ENCODE results near the gene C2CD4A. TPM values are rescaled to one million over a fixed set of nuclear protein-coding genes. Genes with fewer than 3 reads are reported as not detected.

C2CD4A gene
- total and polyA plus RNA-seq, 2 donors (not counting 3 experiments of a cell fraction or from before 2014, with no cell fraction given), result 0.33 to 0.46 TPM

DNA sequence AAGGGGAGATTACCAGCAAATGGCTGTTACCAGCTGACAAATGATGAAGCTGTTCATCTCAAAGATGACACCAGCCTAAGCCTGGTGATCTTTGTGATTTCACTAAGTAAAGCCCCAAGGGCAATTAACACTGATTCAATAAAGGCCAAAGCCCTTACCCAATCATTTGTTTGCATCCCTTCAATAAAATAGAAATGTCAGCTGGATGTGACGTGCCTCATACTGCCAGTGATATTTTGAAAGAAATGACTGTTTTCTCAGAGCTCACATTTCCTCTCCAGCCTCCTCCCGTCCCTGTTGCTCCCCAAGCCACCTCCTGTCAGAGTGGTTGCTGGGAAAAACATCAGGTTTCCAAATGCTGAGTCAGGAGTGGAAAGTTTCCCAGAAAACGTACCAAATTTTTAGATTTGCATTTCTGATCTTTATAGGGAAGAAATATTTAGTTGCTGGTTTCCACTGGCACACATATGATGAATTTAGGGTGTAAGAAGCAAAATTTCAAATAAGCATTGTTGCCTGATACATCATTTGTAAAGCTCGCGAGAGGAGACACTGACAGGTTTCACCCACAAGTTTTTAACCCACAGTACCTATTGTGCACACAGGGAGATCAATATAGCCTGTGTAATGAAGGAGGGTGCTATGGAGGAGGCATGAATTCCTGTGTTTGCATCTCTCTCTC is 21.0 kb downstream of the C2CD4A start:
- Histone ChIP-seq H3K9me1 (replicated peaks; ENCODE audit: control insufficient read depth, extremely low read depth, insufficient read depth, low read length) (no peaks in the 10 kb centered on the region), H3K9ac (replicated peaks; ENCODE audit: extremely low read depth, insufficient read depth, low read length) (no peak overlapping the region), H3K4me2 (ENCODE audit: insufficient read depth, low read length) (no peak overlapping the region), H4K20me1 (replicated peaks; ENCODE audit: control insufficient read depth, extremely low read depth, insufficient read depth, low read length) (no peaks in the 10 kb centered on the region), H3K4me3 (replicated peaks in 1 of 3; ENCODE audit: insufficient read depth in 1 of 3, low read depth in 1 of 3, low read length in 3 of 3) (no peak overlapping the region), H3K36me3 (ENCODE audit: control insufficient read depth in 2 of 2, extremely low read depth in 1 of 2, insufficient read depth in 2 of 2, low read length in 2 of 2) (no peaks in the 10 kb centered on the region), H3K4me1 (ENCODE audit: control insufficient read depth, extremely low read depth, insufficient read depth, low read length) (peaks cover 17% of the 10 kb centered on the region), H3K27me3 (ENCODE audit: control insufficient read depth in 2 of 2, insufficient read depth in 2 of 2, low read length in 2 of 2) (no peaks in the 10 kb centered on the region), H3K27ac (ENCODE audit: insufficient read depth, low read depth, low read length) (no peak overlapping the region), H3K9me3 (replicated peaks; ENCODE audit: control insufficient read depth, insufficient read depth, low read length) (no peaks in the 10 kb centered on the region), H2AFZ (ENCODE audit: low read depth, low read length) (peak overlapping the region; percentile 10), H3K79me2 (ENCODE audit: control insufficient read depth, insufficient read depth, low read length) (no peaks in the 10 kb centered on the region)
- peak; percentile 90 for DNase-seq (ENCODE audit: low read depth, low spot score)
- dilution Hi-C loops (cut with MboI; ENCODE audit: extremely low pct_ligation_motif_present, low sequenced_read_pairs), result no loop called here
- intact Hi-C loops (cut with micrococcal nuclease), result no loop called here
- TF ChIP-seq GATA2 (IDR thresholded peaks at IDR 0.05; ENCODE audit: insufficient read depth, insufficient read length, low read depth, low read length), result no peak
- ChIA-PET POLR2A (interaction anchor here (1.9 kb wide), 1 partner anchor 77 kb away, joined by 6 read pairs; the partner anchor contains the start of gene C2CD4B), CTCF (interaction anchor here (1.2 to 2.8 kb wide), 10 partner anchors 9 to 219 kb away, joined by 4 to 12 read pairs (median 6); partner anchors contain the start of gene VPS13C)
- BruUV-seq (replicated peaks), result no TSS peak
- peak; percentile 80 for FAIRE-seq

DNA sequence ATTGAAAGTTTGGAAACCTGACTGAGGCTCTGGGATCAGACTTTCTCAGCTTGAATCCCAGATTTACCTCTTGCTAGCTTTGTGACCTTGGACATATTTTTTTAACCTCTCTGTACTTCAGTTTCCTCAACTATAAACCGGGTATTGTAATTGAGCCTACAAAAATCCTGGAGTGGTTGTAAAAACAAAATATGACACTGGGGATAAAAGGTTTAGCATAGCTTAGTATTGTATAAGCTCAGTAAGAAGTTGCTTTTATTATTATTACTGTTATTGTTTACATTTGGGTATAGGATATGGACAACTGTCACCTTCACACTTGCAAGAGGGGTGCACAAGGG is 21.5 kb downstream of the C2CD4A start:
- intact Hi-C loops (cut with micrococcal nuclease) (no loop called here), dilution Hi-C loops (cut with MboI; ENCODE audit: extremely low pct_ligation_motif_present, low sequenced_read_pairs) (no loop called here)
- Histone ChIP-seq H3K27ac (ENCODE audit: insufficient read depth, low read depth, low read length) (no peak overlapping the region), H2AFZ (ENCODE audit: low read depth, low read length) (peak overlapping the region; percentile 10), H3K9me1 (replicated peaks; ENCODE audit: control insufficient read depth, extremely low read depth, insufficient read depth, low read length) (no peaks in the 10 kb centered on the region), H3K9me3 (replicated peaks; ENCODE audit: control insufficient read depth, insufficient read depth, low read length) (no peaks in the 10 kb centered on the region), H3K4me3 (replicated peaks in 1 of 3; ENCODE audit: insufficient read depth in 1 of 3, low read depth in 1 of 3, low read length in 3 of 3) (no peak overlapping the region), H3K36me3 (ENCODE audit: control insufficient read depth in 2 of 2, extremely low read depth in 1 of 2, insufficient read depth in 2 of 2, low read length in 2 of 2) (no peaks in the 10 kb centered on the region), H3K79me2 (ENCODE audit: control insufficient read depth, insufficient read depth, low read length) (no peaks in the 10 kb centered on the region), H3K27me3 (ENCODE audit: control insufficient read depth in 2 of 2, insufficient read depth in 2 of 2, low read length in 2 of 2) (no peaks in the 10 kb centered on the region), H3K4me1 (ENCODE audit: control insufficient read depth, extremely low read depth, insufficient read depth, low read length) (peaks cover 17% of the 10 kb centered on the region), H4K20me1 (replicated peaks; ENCODE audit: control insufficient read depth, extremely low read depth, insufficient read depth, low read length) (no peaks in the 10 kb centered on the region), H3K9ac (replicated peaks; ENCODE audit: extremely low read depth, insufficient read depth, low read length) (no peak overlapping the region), H3K4me2 (ENCODE audit: insufficient read depth, low read length) (no peak overlapping the region)
- FAIRE-seq, result no peak
- DNase-seq (ENCODE audit: low read depth, low spot score), result peak; percentile 75
- ChIA-PET CTCF (interaction anchor here (1.2 to 2.8 kb wide), 11 partner anchors 9 to 218 kb away, joined by 4 to 12 read pairs (median 5); partner anchors contain the start of gene VPS13C), POLR2A (interaction anchor here (1.9 kb wide), 1 partner anchor 77 kb away, joined by 6 read pairs; the partner anchor contains the start of gene C2CD4B)
- TF ChIP-seq POLR2A (IDR thresholded peaks at IDR 0.05; ENCODE audit: low read depth, low read length), result no peak
- TF ChIP-seq, protein P1, sequence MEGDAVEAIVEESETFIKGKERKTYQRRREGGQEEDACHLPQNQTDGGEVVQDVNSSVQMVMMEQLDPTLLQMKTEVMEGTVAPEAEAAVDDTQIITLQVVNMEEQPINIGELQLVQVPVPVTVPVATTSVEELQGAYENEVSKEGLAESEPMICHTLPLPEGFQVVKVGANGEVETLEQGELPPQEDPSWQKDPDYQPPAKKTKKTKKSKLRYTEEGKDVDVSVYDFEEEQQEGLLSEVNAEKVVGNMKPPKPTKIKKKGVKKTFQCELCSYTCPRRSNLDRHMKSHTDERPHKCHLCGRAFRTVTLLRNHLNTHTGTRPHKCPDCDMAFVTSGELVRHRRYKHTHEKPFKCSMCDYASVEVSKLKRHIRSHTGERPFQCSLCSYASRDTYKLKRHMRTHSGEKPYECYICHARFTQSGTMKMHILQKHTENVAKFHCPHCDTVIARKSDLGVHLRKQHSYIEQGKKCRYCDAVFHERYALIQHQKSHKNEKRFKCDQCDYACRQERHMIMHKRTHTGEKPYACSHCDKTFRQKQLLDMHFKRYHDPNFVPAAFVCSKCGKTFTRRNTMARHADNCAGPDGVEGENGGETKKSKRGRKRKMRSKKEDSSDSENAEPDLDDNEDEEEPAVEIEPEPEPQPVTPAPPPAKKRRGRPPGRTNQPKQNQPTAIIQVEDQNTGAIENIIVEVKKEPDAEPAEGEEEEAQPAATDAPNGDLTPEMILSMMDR (IDR thresholded peaks at IDR 0.05; ENCODE audit: extremely low read depth in 1 of 2, insufficient read depth in 1 of 2, low read depth in 1 of 2, low read length in 2 of 2), result no peak
- no peak for TF ChIP-seq JUN (IDR thresholded peaks at IDR 0.05; ENCODE audit: borderline replicate concordance, insufficient read depth, insufficient read length, low read depth)
- no peak for TF ChIP-seq EZH2 (IDR thresholded peaks at IDR 0.05; ENCODE audit: borderline replicate concordance, low read depth, low read length, severe bottlenecking)
- TF ChIP-seq GATA2 (IDR thresholded peaks at IDR 0.05; ENCODE audit: insufficient read depth, insufficient read length, low read depth, low read length), result no peak
- TF ChIP-seq POLR2AphosphoS5 (IDR thresholded peaks at IDR 0.05; ENCODE audit: insufficient read depth, low read depth, low read length), result no peak
- no peak for TF ChIP-seq MYC (IDR thresholded peaks at IDR 0.05; ENCODE audit: low read depth, low read length)
- TF ChIP-seq FOS (IDR thresholded peaks at IDR 0.05; ENCODE audit: borderline replicate concordance, insufficient read depth, low read length), result no peak
- TF ChIP-seq, protein P2, sequence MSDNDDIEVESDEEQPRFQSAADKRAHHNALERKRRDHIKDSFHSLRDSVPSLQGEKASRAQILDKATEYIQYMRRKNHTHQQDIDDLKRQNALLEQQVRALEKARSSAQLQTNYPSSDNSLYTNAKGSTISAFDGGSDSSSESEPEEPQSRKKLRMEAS (IDR thresholded peaks at IDR 0.05; ENCODE audit: insufficient read depth, insufficient read length), result no peak
- no TSS peak for BruUV-seq (replicated peaks)
